Measurements from ENCODE around the gene RAD51B. TPM values are rescaled to one million over a fixed set of nuclear protein-coding genes. Genes with fewer than 3 reads are reported as not detected.

RAD51B gene
- total and polyA plus RNA-seq, 9 donors = 21.6 to 70.1 (median 35.1) TPM

DNA sequence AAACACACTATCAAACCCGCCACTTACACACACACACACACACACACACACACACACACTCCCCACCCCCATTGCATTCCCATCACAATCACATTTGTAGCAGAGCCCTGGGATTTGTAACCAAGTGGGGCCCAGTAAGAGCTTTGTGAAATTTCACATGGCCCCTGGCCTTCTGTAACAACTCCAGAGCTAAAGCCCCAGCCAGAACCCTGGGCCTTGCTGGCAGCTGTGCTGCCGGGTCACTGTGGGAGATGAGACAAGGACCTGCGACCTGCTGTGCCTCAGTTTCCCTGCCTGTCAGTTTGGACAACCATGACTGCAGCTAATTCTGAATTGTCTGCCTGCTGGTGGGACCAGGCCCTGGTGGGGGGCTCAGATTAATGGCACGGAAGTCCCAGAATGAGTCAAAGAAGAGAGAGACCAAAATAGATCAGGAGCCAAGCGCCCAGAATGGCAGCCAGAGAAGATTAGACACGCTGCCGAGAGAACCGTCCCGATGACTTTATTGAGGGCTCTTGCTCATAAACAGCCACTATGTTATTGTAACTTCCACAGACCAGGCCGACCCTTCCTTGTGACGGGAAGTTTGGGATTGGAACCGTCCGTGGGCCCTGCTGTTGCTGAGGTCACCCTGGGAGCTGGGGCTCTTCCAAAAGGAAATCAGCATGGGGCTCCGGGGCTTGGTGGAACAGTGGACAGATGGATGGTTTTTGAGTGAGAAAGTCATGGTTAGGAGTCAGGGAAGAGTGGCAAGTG, 850.2 kb downstream of the RAD51B start:
- Histone ChIP-seq H3K27me3 (no peaks in the 10 kb centered on the region), H3K9me3 (no peaks in the 10 kb centered on the region), H3K27ac (no peak overlapping the region), H3K4me1 (ENCODE audit: insufficient read depth) (peaks cover 23% of the 10 kb centered on the region), H3K36me3 (no peaks in the 10 kb centered on the region), H3K4me3 (no peak overlapping the region)
- DNase-seq = peak in 4 of 5 donors; percentile 7 to 29 (median 22)
- TF ChIP-seq EP300 (IDR thresholded peaks at IDR 0.05) (no peak), CTCF (IDR thresholded peaks at IDR 0.05) (no peak), POLR2A (IDR thresholded peaks at IDR 0.05) (no peak)
- 77 to 83% (median 78%) methylated on average over 14 of the region's 14 CpGs for WGBS, 3 donors
- intact Hi-C loops (cut with DNase I) = loop anchor here in 2 of 4 donors (5.0 to 10.0 kb wide), 2 partner anchors 115 to 118 kb away; no protein-coding TSS in a partner anchor

DNA sequence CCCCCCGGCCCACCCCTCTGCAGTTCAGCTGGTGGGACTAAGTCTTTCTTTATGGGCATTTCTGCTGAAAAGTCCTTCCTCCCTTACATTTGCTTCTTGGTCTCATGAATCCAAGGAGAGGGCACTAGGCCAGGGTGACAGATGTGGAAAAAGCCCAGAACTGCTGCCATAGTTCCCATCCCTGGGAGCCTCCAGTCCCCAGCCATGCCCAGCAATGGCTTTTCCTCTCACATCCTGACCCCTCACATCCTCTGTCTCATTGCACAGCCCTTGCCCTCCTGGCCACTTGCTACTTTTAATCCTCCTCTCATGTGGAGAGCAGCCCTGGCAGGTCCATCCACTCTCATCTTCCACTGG, 850.8 kb downstream of the RAD51B start:
- no peak overlapping the region for H3K4me3 ChIP-seq
- intact Hi-C loops (cut with DNase I) = no loop called here
- TF ChIP-seq CTCF (IDR thresholded peaks at IDR 0.05) (no peak), POLR2A (IDR thresholded peaks at IDR 0.05) (no peak), EP300 (IDR thresholded peaks at IDR 0.05) (no peak)
- no peaks in the 10 kb centered on the region for H3K27me3 ChIP-seq
- H3K9me3 ChIP-seq = no peaks in the 10 kb centered on the region
- 91 to 98% (median 94%) methylated on average over 1 of the region's 1 CpG for WGBS, 3 donors
- no peak overlapping the region for H3K27ac ChIP-seq
- H3K4me1 ChIP-seq (ENCODE audit: insufficient read depth) = peaks cover 19% of the 10 kb centered on the region
- DNase-seq = peak in 3 of 5 donors; percentile 4 to 27 (median 14)
- no peaks in the 10 kb centered on the region for H3K36me3 ChIP-seq

DNA sequence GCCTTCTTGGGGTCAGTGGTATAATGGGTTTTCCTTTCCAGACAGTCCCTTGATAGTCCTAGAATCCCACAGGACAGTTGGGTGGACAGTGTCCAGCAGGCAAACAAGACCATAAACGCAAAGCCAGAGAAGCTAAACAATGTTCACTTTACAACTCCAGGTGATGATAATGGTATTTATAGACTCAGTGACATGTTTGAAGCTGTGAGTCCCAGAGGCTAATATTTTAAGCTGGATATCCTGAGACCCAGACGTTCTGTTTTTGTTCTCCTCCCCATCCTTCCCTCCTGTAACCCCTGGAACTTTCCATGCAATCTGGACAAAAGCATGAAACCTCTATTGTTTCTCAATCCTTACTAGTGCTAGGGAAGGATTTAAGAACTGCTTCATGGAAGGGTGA, 852.3 kb downstream of the RAD51B start:
- Histone ChIP-seq H3K4me3 (no peak overlapping the region), H3K27me3 (no peaks in the 10 kb centered on the region), H3K9me3 (no peaks in the 10 kb centered on the region), H3K4me1 (ENCODE audit: insufficient read depth) (peaks cover 9% of the 10 kb centered on the region), H3K36me3 (no peaks in the 10 kb centered on the region), H3K27ac (no peak overlapping the region)
- intact Hi-C loops (cut with DNase I) = no loop called here
- TF ChIP-seq POLR2A (IDR thresholded peaks at IDR 0.05) (no peak), CTCF (IDR thresholded peaks at IDR 0.05) (no peak)
- WGBS, 3 donors = 35 to 63% (median 55%) methylated on average over 2 of the region's 2 CpGs
- DNase-seq = peak in 1 of 5 donors; percentile 6

DNA sequence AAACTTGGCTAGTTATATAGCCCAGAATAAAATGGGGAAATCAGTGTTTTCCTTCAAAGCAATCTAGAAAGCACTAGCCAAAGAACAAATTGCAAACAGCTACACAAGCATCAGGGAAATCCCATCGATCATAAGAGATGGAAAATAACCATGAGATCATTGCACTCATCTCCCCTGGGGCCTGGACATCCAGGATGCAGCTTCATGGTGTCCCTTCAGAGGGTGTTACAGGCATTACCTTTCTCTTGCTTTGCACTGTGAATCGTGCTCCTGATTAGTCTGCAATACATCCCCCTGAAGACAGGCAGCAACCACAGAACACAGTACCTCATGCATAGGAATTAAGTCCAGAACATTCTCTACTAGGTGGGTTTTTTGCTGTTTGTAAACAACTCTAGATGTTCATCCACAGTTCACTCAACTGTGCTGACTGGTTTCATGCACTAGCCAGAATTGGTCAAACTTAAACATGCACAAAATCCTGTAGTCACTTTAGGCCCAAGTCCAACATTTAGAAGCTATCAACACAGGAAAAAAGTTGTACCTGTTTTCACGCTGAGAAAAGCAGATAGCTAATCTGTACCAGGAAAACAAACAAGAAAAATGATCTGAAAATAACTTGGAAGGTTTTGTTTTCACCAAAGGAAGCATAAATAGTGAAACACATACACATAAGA, 853.2 kb downstream of the RAD51B start:
- WGBS, 3 donors = 35 to 38% (median 38%) methylated on average over 3 of the region's 3 CpGs
- Histone ChIP-seq H3K27ac (no peak overlapping the region), H3K4me1 (ENCODE audit: insufficient read depth) (peaks cover 7% of the 10 kb centered on the region), H3K9me3 (no peaks in the 10 kb centered on the region), H3K27me3 (no peaks in the 10 kb centered on the region), H3K4me3 (no peak overlapping the region), H3K36me3 (no peaks in the 10 kb centered on the region)
- TF ChIP-seq CTCF (IDR thresholded peaks at IDR 0.05) = no peak
- TF ChIP-seq POLR2A (IDR thresholded peaks at IDR 0.05) = no peak
- TF ChIP-seq EP300 (IDR thresholded peaks at IDR 0.05) = no peak
- intact Hi-C loops (cut with DNase I) = no loop called here
- peak in 1 of 5 donors; percentile 4 for DNase-seq

Measured in ovary (tissue), 9 donors.